ENCODE data around the gene ASGR1.
A peak's percentile ranks its signal among the peaks of the same experiment; 100 is the strongest.
"Not testable (repeated sequence)": the region's sequence is repeated elsewhere in the genome, so short reads cannot be mapped to it uniquely, and the experiment has no call there.

The ASGR1 gene

GRCh38 chr17:7190276-7190917 is 11.2 kb upstream of the ASGR1 start:
- no peak for DNase-seq

DNA sequence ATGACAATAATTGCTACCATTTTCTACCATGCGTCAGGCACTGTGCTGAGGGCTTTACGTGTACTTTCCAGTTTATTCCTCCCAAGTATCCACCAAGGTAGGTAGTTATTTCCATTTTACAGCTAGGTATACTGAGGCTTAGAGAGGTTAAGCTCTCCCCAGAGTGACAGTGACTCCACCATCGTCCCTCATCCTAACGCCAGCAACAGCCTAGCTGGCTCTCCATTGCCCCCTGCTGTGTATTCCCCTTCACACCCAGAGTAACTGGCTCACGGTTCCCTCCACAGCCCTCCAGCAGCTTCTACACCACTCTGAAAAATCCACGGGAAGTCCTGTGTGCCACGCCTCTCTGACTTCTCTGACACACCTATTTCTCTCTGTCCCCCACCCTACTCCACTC is 7.1 kb upstream of the ASGR1 start:
- DNase-seq, result peak; percentile 30

DNA sequence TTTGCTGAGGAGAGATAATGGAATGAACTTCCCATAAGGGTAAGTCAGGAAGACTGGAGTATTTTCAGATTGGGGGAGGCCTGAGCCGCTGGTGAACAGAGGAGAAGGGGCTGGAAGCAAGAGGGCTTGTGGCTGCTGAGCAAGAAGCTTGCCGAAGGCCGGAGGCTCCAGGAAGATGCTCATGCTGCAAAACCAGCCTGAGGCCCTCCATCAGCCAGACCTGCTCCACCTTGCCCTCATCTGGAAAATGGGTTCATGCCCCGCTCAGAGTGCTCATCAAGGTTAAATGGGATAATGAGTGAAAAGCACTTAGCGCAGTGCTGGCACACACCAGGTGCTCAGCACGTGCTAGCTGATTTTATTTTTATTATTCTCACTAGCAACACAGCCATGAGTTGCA is 5.5 kb upstream of the ASGR1 start:
- DNase-seq, result no peak

DNA sequence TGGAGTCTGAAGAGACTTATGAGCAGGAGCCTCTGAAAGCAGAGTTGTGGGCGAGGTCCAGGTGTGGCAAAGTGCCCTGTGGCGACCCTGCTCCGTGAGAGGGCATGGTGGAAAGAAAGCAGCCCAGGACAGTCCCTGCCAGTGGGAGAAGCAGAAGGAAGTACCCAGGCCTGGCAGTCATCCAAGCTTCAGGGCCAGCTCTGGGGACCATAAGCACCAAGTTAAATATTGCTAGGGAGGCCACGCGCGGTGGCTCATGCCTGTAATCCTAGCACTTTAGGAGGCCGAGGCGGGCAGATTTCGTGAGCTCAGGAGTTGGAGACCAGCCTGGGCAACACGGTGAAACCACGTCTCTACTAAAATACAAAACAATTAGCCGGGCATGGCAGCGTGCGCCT is 4.9 kb upstream of the ASGR1 start:
- DNase-seq, result peak; percentile 36

DNA sequence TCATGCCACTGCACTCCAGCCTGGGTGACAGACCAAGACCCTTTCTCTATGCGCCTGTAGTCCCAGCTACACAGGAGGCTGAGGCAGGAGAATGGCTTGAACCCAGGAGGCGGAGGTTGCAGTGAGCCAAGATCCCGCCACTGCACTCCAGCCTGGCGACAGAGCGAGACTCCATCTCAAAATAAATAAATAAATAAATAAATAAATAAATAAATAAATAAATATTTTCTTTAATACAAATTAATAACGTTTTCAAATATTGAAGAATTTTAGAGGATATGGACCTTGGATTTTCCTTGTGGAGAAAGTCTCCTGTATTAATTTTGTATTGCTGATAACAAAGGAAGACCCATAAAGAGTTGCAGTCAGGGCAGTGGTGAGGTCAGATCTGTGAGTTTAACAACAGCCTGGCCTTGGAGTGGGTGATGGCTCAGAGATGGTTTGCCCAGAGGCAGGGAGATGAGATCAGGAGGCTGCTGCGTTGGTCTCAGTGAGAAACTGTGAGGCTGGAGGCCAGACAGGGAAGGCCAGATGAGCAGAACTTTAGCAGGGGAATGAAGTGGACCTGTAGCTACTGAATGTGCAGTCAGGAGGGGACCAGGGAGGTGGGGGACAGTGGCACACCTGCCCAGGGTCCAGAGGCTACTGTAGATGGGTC is 4.4 kb upstream of the ASGR1 start:
- DNase-seq, result peak; percentile 11

DNA sequence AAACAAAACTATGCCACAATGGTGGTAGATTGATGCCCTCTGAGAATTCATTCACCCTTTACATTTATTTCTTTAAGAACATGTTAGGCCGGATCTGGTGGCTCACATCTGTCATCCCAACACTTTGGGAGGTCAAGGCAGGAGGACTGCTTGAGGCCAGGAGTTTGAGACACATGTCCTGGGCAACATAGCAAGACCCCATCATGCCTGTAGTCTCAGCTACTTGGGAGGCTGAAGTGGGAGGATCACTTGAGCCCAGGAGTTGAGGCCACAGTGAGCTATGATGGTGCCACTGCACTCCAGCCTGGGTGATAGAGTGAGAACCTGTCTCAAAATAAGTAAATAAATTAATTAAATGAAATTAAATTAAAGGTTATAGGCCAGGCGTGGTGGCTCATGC is 2.9 kb upstream of the ASGR1 start:
- DNase-seq, result not testable (repeated sequence)

- no peak for DNase-seq
Observed at GRCh38 chr17:7178973-7179316, 225 bp downstream of the ASGR1 start.

DNA sequence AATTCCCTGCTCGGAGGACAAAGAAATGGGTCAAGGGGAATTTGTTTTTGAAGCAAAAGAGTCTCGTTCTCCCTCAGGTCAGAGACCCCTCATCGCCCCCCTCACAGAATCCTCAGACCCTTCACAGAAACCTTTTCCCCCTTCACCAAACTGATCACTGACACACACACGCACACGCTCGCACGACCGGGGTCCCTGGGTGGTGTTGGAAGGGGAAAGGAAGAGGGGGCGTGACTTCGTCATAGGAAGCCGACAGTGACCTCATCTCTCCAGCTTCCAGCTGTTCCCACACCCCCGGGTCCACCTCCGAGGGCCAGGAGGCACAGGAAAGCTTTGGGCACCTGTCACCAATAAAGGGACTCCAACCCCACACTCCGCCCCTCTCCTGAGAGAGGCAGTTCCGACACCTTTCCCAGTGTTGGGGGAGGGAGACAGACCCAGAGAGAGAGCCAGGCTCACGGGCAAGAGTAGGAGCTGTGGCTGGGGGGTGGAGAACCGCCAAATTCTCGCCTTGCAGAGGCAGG is 1.2 kb downstream of the ASGR1 start:
- DNase-seq, result peak; percentile 9

GRCh38 chr17:7177191-7177953 is 1.8 kb downstream of the ASGR1 start:
- DNase-seq, result peak; percentile 68

DNA sequence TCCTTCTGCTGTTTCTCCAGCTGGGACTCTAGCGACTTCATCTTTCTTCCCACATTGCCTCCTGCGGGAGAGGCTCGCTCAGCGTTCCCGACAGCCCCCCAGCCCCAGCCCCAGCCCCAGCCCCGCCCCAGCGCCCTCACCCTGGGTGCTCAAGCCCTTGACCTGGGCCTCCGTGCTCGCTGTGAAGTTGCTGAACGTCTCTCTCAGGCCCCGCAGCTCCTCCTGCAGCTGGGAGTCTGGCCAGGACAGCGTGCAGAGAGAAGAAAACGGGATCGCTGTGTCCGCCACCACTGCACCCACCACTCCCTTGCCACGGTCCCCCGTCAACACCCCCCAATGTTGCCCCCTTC is 2.4 kb downstream of the ASGR1 start:
- no peak for DNase-seq

DNA sequence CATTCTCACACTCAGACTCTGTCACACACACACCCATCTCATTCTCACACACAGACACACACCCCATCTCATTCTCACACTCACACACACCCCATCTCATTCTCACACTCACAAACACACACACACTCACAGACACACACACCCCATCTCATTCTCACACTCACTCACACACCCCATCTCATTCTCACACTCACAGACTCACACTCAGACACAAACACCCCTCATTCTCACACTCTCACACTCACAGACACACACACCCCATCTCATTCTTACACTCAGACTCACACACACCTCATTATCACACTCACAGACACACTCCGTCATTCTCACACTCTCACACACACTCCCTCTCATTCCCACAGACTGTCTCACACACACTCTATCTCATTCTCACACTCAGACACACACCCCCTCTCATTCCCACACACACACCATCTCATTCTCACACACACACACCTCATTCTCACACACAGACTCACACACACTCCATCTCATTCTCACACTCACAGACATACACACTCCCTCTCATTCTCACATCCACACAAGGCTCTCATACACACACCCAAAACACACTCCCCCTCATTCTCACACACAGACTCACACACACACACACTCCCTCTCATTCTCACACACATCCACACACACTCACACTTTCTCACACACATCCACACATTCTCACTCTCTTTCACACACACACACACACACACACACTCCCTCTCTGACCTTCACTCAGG is 2.9 kb downstream of the ASGR1 start:
- DNase-seq, result no peak

GRCh38 chr17:7175330-7175733 is 3.8 kb downstream of the ASGR1 start:
- DNase-seq, result no peak

GRCh38 chr17:7174603-7175326 is 4.4 kb downstream of the ASGR1 start:
- no peak for DNase-seq

DNA sequence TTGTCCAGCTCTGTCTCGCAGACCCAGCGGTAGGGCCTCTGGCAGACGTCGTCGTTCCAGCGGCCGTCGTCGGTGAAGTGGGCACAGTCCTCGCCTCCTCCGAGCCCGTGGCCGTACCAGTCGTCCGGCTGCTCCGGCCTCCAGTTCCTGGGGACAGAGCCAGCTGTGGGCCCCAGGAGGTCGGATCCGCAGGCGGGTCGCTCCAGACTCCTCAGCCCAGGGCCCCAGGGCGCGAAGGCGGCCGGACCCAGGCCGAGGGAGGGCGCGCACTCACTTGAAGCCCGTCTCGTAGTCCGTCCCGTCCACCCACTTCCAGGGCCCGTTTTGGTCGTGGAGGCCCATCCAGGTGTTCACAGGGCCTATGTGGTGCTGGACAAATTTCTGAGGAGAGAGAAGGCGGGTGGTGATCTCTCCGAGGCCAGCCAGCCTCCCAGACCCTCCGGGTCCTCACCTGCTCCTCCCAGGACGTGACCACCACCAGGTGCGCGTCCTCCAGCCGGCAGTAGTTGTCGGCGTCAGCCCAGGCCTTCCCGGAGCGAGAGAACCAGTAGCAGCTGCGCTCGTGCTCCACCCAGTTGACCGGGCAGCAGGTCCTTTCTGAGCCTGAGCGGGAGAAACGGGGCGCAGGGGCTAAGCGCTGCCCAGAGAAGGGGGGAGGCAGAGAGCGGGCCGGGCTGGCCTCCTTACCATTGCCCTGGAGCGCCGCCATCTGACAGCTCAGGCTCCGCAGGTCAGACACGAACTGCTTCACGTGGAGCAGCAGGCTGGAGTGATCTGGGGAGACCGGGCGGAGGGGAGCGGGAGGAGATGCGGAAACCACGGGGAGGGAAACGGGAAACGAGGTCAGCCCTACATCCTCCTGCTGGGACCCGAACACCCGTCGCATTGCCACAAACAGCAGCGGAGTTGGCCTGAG is 5.2 kb downstream of the ASGR1 start:
- peak; percentile 67 for DNase-seq

DNA sequence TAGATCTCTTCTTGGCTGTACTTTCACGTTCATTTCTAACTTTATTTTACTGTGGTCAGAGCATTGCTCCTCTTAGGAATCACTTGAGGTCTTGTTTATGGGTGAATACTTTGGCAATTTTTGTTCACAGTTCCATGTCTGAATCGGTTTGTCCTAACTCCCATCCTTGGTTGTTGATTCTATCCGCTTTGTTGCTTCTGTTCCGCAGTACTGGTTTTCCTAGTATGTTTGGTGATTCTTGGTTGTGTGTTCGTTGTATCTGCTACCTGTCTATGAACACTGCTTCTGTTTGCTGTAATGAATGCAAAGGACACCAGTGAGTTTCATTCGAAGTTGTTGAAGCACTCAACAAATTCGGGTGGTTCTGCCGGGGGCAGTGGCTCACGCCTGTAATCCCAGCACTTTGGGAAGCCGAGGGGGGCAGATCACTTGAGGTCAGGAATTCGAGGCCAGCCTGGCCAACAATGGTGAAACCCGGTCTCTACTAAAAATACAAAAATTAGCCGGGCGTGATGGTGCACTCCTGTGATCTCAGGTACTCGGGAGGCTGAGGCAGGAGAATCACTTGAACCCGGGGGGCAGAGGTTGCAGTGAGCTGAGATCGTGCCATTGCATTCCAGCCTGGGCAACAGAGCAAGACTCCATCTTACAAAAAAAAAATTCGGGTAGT is 6.5 kb downstream of the ASGR1 start:
- not testable (repeated sequence) for DNase-seq

GRCh38 chr17:7169565-7169908 is 9.6 kb downstream of the ASGR1 start:
- DNase-seq, result not testable (repeated sequence)

GRCh38 chr17:7168841-7169564 is 10.2 kb downstream of the ASGR1 start:
- DNase-seq, result peak; percentile 47

DNA sequence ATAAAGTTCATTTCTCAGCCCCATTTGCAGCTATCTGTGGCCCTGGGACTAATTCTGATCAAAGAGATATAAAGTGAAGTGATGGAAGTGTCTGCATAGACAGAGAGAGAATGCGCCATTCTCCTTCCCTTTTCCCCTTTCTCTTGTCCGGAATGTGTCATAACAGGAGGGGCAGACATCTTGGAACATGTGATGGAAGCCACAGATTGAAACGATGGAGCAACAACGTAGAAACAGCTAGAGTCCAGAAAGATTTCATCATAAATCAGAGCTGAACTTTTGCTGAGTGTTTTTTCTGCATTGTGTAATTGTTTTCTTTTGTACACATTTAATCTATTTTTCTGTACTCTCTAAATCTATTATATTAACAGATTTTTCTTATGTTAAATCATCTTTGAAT is 11.3 kb downstream of the ASGR1 start:
- peak; percentile 97 for DNase-seq

- DNase-seq, result no peak
Observed at GRCh38 chr17:7166873-7167272, 12.3 kb downstream of the ASGR1 start.

DNA sequence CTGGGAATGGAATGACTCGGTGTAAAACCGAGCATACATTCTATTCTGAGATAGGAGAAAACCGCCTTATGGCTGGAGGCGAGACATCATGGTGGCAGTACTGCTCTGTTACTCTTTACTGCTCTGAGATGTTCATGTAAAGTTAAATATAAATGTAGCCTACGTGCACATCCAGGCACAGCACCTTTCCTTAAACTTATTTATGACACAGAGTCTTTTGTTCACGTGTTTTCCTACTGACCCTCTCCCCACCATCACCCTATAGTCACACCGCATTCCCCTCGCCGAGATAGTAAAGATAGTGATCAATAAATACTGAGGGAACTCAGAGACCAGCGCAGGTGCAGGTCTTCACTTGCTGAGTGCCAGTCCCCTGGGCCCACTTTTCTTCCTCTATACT is 19.6 kb downstream of the ASGR1 start:
- DNase-seq, result not testable (repeated sequence)
